ENCODE data around the gene ADGRF5.

Gene ADGRF5

GRCh38 chr6:46821458-46821881 is 100.3 kb downstream of the ADGRF5 start:
- DNase-seq (ENCODE audit: low spot score) = no peak
- TF ChIP-seq CTCF (IDR thresholded peaks at IDR 0.05; ENCODE audit: extremely low read depth, insufficient read depth, missing control alignments) = no peak

DNA sequence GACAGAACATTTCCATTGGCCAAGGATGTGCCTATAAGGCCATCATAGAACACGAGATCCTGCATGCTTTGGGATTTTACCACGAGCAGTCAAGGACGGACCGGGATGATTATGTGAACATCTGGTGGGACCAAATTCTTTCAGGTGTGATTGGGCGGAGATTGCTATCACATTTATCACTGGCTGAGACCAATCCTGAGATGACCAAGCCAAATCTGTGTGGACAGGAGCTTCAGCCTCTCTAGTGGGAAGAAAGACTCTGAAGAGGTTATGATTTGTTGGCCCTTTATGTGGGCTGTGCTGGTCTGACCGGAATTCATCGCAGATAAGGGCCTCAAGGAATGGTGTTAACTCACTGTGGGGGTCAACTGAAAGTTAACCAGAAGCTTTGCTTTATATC is 102.2 kb downstream of the ADGRF5 start:
- in situ Hi-C loops (cut with MboI; ENCODE audit: low pct_unique_long_range_greater_than_20kb, low sequenced_read_pairs, unreplicated experiment) = no loop called here
- TF ChIP-seq CTCF (IDR thresholded peaks at IDR 0.05; ENCODE audit: extremely low read depth, insufficient read depth, missing control alignments) = no peak
- no peak for DNase-seq (ENCODE audit: low spot score)

More at GRCh38 chr6:46821458-46821881, 100.3 kb downstream of the ADGRF5 start:
- in situ Hi-C loops (cut with MboI; ENCODE audit: low pct_unique_long_range_greater_than_20kb, low sequenced_read_pairs, unreplicated experiment) = no loop called here

DNA sequence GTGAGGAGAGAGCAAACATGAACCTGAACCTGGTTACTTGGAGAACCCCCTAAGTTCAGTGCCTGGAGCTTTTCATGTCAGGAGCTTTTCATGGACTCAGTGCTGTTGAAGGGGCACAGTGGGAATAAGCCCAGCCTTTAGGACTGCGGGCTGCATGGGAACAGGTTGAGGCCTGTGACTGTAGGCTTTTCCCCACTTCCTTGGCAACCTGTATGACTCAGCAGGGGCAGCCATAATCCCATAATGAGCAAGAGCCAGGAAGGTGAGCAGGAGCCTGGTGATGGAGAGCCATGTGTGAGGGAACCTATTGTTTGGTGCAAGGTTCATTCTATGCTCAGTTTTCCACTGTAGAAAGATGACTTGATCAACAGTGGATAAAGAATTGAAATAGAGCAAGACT is 105.1 kb downstream of the ADGRF5 start:
- no peak for DNase-seq (ENCODE audit: low spot score)
- in situ Hi-C loops (cut with MboI; ENCODE audit: low pct_unique_long_range_greater_than_20kb, low sequenced_read_pairs, unreplicated experiment) = no loop called here
- no peak for TF ChIP-seq CTCF (IDR thresholded peaks at IDR 0.05; ENCODE audit: extremely low read depth, insufficient read depth, missing control alignments)

DNA sequence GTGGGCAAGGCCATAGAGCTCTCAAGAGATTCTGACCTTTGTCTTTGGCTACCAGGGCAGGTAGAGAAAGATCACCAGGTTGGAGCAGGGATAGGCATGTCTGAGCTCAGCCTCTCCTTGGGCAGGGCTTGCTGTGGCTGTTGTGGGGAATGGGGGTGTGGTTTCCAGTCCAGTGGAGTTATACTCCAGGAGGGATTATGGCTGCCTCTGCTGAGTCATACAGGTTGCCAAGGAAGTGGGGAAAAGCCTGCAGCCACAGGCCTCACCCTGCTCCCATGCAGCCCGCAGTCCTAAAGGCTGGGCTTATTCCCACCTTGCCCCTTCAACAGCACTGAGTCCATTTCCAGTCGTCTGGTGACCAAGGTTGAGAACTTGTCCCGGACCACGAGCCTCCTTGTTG is 106.6 kb downstream of the ADGRF5 start:
- DNase-seq (ENCODE audit: low spot score) = no peak
- in situ Hi-C loops (cut with MboI; ENCODE audit: low pct_unique_long_range_greater_than_20kb, low sequenced_read_pairs, unreplicated experiment) = no loop called here
- no peak for TF ChIP-seq CTCF (IDR thresholded peaks at IDR 0.05; ENCODE audit: extremely low read depth, insufficient read depth, missing control alignments)

- DNase-seq (ENCODE audit: low spot score) = no peak
- in situ Hi-C loops (cut with MboI; ENCODE audit: low pct_unique_long_range_greater_than_20kb, low sequenced_read_pairs, unreplicated experiment) = no loop called here
- TF ChIP-seq CTCF (IDR thresholded peaks at IDR 0.05; ENCODE audit: extremely low read depth, insufficient read depth, missing control alignments) = no peak
Measured at GRCh38 chr6:46808806-46809205, 112.9 kb downstream of the ADGRF5 start.

All from GM13977 (cell line).